NT2/D1 (cell line): Measurements from ENCODE around the gene SNRNP48.

Source experiments
- DNase-seq: peaks from one replicate; pipeline ENCODE4 v3.0.0-alpha.2; 2011; ENCODE audit warnings: low read depth, low spot score
- H3K27me3 ChIP-seq: 2 replicates; pipeline ENCODE4 v1.6.0; 2011; ENCODE audit warnings: mild to moderate bottlenecking; ENCODE audit not compliant: insufficient read length, insufficient read depth
- H3K36me3 ChIP-seq: 2 replicates; pipeline ENCODE4 v1.6.1; 2011; ENCODE audit warnings: mild to moderate bottlenecking, low read length, mixed read lengths; ENCODE audit not compliant: insufficient read depth, insufficient read length
- H3K4me1 ChIP-seq: 2 replicates; pipeline ENCODE4 v1.5.1; 2011; ENCODE audit not compliant: insufficient read depth, insufficient read length
- H3K4me3 ChIP-seq: 2 replicates; pipeline ENCODE4 v1.5.1; 2011; ENCODE audit warnings: low read depth; ENCODE audit not compliant: insufficient read length
- H3K9ac ChIP-seq: 2 replicates; pipeline ENCODE4 v1.6.0; 2011; ENCODE audit warnings: low read depth; ENCODE audit not compliant: insufficient read length
- H3K9me3 ChIP-seq: 2 replicates; pipeline ENCODE4 v1.5.1; 2011; ENCODE audit warnings: mild to moderate bottlenecking, low read length; ENCODE audit not compliant: insufficient read depth
- SUZ12 ChIP-seq: IDR thresholded peaks from 2 replicates; pipeline ENCODE4 v1.6.1; 2011; ENCODE audit not compliant: insufficient read length, insufficient read depth; ENCODE audit errors: extremely low read depth
- YY1 ChIP-seq: IDR thresholded peaks from 2 replicates; pipeline ENCODE4 v1.6.1; 2011; ENCODE audit not compliant: insufficient read length, insufficient read depth
- ZNF274 ChIP-seq: IDR thresholded peaks from 2 replicates; pipeline ENCODE4 v1.6.1; 2011; ENCODE audit warnings: mild to moderate bottlenecking, low read depth, low read length

The SNRNP48 gene

DNA sequence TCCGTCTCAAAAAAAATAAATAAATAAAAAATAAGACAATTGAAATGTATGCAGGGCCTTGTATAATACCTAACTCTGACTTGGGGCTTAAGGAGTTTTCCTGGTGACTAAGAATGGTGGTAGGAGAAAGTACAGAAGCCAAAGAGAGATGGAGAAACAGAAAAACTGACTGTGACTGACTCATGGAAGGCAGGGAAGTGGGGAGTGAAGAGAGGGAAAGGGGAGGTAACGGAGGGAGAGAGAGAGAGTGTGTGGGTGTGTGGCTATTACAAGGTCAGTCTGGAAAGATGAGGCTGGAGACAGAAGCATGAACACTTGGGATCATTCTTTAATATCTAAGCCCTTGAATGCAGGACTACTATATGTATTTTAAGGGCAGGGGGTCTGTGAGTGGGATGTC, 38.5 kb downstream of the SNRNP48 start:
- Histone ChIP-seq H3K36me3 (no peaks in the 10 kb centered on the region), H3K27me3 (no peaks in the 10 kb centered on the region), H3K4me1 (no peaks in the 10 kb centered on the region), H3K9ac (no peak overlapping the region), H3K4me3 (no peak overlapping the region), H3K9me3 (no peaks in the 10 kb centered on the region)
- TF ChIP-seq SUZ12 (no peak), ZNF274 (no peak), YY1 (no peak)
- no peak for DNase-seq

DNA sequence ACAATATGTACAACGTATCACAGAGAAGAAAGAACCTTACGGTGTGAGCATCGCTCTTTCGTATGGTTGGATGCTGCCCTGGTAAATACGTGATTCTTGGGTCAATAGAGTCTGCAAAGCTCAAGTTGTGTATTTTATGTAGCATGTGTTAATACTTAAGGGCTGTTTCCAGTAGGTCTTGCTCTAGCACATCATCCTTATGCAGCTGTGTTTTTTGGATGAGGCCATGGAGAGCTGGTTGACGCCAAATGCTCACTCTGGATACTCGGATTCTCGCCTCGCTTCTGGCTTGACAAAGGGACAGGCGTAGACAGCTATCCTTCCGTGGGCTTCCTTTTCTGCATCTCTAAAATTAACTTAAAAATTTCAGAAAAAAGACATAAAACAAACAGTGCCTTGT, 38.9 kb downstream of the SNRNP48 start:
- no peak for DNase-seq
- Histone ChIP-seq H3K9me3 (no peaks in the 10 kb centered on the region), H3K4me3 (no peak overlapping the region), H3K4me1 (no peaks in the 10 kb centered on the region), H3K36me3 (no peaks in the 10 kb centered on the region), H3K27me3 (no peaks in the 10 kb centered on the region), H3K9ac (no peak overlapping the region)
- TF ChIP-seq ZNF274: no peak
- no peak for TF ChIP-seq SUZ12
- no peak for TF ChIP-seq YY1

DNA sequence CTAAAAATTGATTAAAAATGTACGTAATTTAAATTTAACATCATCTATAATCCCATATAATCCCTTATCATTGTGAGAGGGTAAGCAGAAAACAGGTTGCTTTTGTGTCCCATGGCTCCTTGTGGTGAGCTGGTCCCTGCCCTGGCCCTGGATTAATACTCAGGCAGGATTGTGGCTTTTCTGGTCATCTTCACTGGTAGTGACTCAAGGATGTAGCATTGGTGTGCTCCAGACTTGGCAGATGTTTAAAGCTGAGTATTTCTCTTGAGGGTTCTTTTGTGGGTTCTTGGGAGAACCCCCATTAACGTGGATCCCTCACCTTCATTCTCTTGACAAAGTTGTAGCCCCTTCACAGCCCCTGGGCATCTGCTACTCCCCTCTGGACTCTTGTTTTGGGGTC, 39.3 kb downstream of the SNRNP48 start:
- no peak for DNase-seq
- Histone ChIP-seq H3K9me3 (no peaks in the 10 kb centered on the region), H3K4me3 (no peak overlapping the region), H3K4me1 (no peaks in the 10 kb centered on the region), H3K9ac (no peak overlapping the region), H3K36me3 (no peaks in the 10 kb centered on the region), H3K27me3 (no peaks in the 10 kb centered on the region)
- TF ChIP-seq SUZ12 (no peak), ZNF274 (no peak), YY1 (no peak)

DNA sequence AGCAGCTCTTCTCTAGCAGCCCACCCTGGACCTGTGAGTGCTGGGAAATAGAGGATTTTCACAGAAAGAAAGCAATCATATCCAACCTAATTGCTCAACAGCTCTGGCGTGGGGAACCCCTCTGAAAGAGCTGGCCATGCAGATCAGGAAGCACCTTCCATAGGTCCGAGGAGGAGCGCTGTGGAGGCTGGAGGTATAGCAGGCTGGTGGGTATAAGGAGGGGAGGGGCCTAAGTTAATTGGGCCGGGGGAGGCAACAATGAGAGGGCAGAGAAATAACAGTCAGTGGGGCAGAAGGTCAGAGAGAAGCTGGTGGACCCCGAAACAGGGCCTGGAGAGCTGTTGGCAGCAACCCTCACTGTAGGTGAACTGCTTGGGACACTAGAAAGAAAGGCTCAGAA, 40.8 kb downstream of the SNRNP48 start:
- no peak for DNase-seq
- H3K36me3 ChIP-seq: no peaks in the 10 kb centered on the region
- no peak overlapping the region for H3K4me3 ChIP-seq
- TF ChIP-seq ZNF274 (no peak), YY1 (no peak), SUZ12 (no peak)
- no peak overlapping the region for H3K9ac ChIP-seq
- no peaks in the 10 kb centered on the region for H3K4me1 ChIP-seq
- no peaks in the 10 kb centered on the region for H3K27me3 ChIP-seq
- no peaks in the 10 kb centered on the region for H3K9me3 ChIP-seq

DNA sequence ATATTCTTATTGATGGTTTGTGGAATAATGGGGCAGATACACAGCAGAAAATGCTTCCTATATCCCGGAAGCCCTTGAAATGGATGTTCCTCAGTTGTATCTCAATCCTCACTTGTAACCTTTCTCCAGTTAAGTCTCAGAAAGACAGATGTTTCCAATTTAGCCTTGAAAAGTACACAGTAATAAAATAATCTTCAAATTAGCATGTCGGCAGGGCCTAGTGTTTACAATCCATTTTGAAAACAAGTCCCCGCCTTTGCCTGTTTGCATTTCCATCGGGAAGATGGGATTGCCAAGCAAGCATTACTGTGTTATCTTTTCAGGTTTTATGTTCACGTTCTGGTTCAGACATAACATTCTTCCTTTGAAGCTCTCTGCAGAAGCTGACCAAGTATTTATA, 41.5 kb downstream of the SNRNP48 start:
- H3K27me3 ChIP-seq: no peaks in the 10 kb centered on the region
- H3K9ac ChIP-seq: no peak overlapping the region
- H3K36me3 ChIP-seq: no peaks in the 10 kb centered on the region
- DNase-seq: no peak
- no peaks in the 10 kb centered on the region for H3K4me1 ChIP-seq
- H3K9me3 ChIP-seq: no peaks in the 10 kb centered on the region
- H3K4me3 ChIP-seq: no peak overlapping the region
- TF ChIP-seq YY1: no peak
- no peak for TF ChIP-seq ZNF274
- TF ChIP-seq SUZ12: no peak

DNA sequence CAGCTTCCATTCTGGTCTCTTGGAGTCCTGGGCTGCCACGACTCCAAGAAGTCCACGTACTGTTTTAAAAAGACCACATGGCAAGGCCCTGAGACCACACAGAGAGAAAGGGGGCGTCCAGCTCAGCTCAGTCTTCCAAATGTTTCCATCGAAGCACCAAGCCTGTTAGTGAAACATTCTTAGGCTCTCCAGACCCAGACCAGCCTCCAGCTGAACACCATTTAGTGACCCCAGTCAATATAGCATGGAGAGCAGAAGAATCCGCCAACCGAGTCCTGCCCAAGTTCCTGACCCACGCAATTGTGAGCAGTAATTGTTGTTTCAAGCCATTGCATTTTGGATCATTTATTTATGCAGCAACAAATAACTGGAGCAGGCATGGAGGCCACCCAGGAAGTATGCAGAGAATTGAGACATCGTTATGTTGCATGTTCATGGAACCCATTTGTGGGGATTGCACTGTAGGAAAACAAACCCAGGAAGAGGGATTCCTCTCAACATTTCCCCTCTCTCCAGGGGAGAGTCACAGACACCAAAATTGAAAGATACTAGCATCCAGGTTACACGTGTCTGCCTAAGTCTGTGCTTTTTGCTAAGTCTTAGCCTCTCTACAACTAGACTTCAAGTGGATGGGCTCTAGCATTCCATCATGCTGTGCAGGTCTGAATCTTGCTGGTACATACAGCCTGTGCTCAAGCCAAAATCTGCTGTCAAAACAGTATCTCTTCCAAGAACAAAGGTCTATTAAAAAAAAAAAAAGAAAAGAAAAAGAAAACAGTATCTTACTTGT, 42.7 kb downstream of the SNRNP48 start:
- H3K9me3 ChIP-seq: no peaks in the 10 kb centered on the region

DNA sequence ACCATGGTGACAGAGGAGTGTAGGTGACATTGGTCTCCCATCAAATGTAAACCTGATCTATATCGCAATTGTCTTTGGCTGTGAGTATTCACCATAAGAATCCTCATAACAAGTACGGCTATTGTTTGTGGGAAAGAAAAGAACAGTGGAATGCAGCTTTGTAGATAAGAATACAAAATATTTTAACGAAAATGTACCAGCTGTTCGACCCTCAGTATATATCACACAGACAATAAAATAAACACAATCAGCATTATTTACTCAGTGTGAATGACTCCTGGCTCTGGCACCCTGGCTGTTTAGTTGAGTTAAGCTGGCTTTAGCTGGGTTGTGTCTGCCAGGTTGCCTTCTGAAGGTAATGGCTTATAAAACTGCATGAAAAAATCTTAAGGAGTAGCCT, 43.4 kb downstream of the SNRNP48 start:
- no peak overlapping the region for H3K9ac ChIP-seq
- H3K4me1 ChIP-seq: no peaks in the 10 kb centered on the region
- no peaks in the 10 kb centered on the region for H3K27me3 ChIP-seq
- no peaks in the 10 kb centered on the region for H3K9me3 ChIP-seq
- H3K4me3 ChIP-seq: no peak overlapping the region
- TF ChIP-seq ZNF274 (no peak), YY1 (no peak), SUZ12 (no peak)
- H3K36me3 ChIP-seq: no peaks in the 10 kb centered on the region
- no peak for DNase-seq

More for the DNA sequence above, 42.7 kb downstream of the SNRNP48 start:
- no peak overlapping the region for H3K4me3 ChIP-seq
- H3K4me1 ChIP-seq: no peaks in the 10 kb centered on the region
- DNase-seq: no peak
- no peaks in the 10 kb centered on the region for H3K36me3 ChIP-seq
- no peaks in the 10 kb centered on the region for H3K27me3 ChIP-seq
- TF ChIP-seq ZNF274: no peak
- TF ChIP-seq SUZ12: no peak
- TF ChIP-seq YY1: no peak
- no peak overlapping the region for H3K9ac ChIP-seq

DNA sequence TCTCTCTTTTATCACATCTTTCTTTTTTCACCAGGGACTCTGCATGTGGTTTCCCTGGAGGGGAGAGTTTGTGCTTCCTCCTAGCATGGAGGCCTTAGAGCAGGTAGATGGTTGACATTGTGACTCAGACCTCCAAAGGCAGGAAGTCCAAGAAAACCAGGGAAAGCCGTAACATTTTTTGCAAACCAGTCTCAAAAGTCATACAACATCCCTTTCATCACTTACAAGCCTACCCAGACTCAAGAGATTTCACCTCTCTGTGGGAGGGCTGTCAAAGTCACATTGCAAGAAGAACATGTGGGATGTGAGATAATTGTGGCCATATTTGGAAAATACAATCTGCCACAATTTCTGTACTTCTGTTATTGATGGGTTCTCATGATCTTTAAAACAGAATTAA, 46.2 kb downstream of the SNRNP48 start:
- Histone ChIP-seq H3K4me1 (no peaks in the 10 kb centered on the region), H3K9ac (no peak overlapping the region), H3K4me3 (no peak overlapping the region), H3K27me3 (no peaks in the 10 kb centered on the region), H3K9me3 (no peaks in the 10 kb centered on the region; the same call in 1 of the 2 replicates), H3K36me3 (no peaks in the 10 kb centered on the region)
- no peak for DNase-seq
- TF ChIP-seq YY1 (no peak), ZNF274 (no peak), SUZ12 (no peak)
